ENCODE results near the gene SULT1A1. TPM values are rescaled to one million over a fixed set of nuclear protein-coding genes. Genes with fewer than 3 reads are reported as not detected.

SULT1A1 gene
- total RNA-seq, 2 experiments from 2014 or later = 15.6 to 17.4 TPM

GRCh38 chr16:28607116-28607623 is 2.7 kb downstream of the SULT1A1 start:
- H3K36me3 Mint-ChIP-seq (ENCODE audit: low read depth) = peaks cover 2% of the 10 kb centered on the region
- peaks cover 12% of the 10 kb centered on the region for H3K4me1 Mint-ChIP-seq (ENCODE audit: low read depth)
- no peak for TF ChIP-seq CTCF (IDR thresholded peaks at IDR 0.05)
- intact Hi-C loops (cut with micrococcal nuclease) = no loop called here
- ChIA-PET CTCF (interaction anchor here (1.5 kb wide), 1 partner anchor 9 kb away, joined by 6 read pairs; no protein-coding TSS in a partner anchor), POLR2A (interaction anchor here (1.0 kb wide), 1 partner anchor 42 kb away, joined by 3 read pairs; no protein-coding TSS in a partner anchor)
- H3K27ac Mint-ChIP-seq = no peak overlapping the region
- DNase-seq (no peak), ATAC-seq (no peak)
- no peaks in the 10 kb centered on the region for H3K27me3 Mint-ChIP-seq
- H3K9me3 Mint-ChIP-seq = no peaks in the 10 kb centered on the region
- no peak overlapping the region for H3K4me3 Mint-ChIP-seq

GRCh38 chr16:28606291-28607115 is 3.3 kb downstream of the SULT1A1 start:
- no peak overlapping the region for H3K4me3 Mint-ChIP-seq
- intact Hi-C loops (cut with micrococcal nuclease) = no loop called here
- ATAC-seq (no peak), DNase-seq (no peak)
- CTCF ChIA-PET = interaction anchor here (1.5 kb wide), 1 partner anchor 10 kb away, joined by 6 read pairs; no protein-coding TSS in a partner anchor
- H3K36me3 Mint-ChIP-seq (ENCODE audit: low read depth) = peaks cover 2% of the 10 kb centered on the region
- H3K4me1 Mint-ChIP-seq (ENCODE audit: low read depth) = peaks cover 12% of the 10 kb centered on the region
- POLR2A ChIA-PET = no interaction called here
- no peak overlapping the region for H3K27ac Mint-ChIP-seq
- no peaks in the 10 kb centered on the region for H3K27me3 Mint-ChIP-seq
- TF ChIP-seq CTCF (IDR thresholded peaks at IDR 0.05) = no peak
- no peaks in the 10 kb centered on the region for H3K9me3 Mint-ChIP-seq

GRCh38 chr16:28604186-28604565 is 5.7 kb downstream of the SULT1A1 start:
- Mint-ChIP-seq H3K4me3 (no peak overlapping the region), H3K36me3 (ENCODE audit: low read depth) (peaks cover 2% of the 10 kb centered on the region), H3K27me3 (no peaks in the 10 kb centered on the region), H3K4me1 (ENCODE audit: low read depth) (no peaks in the 10 kb centered on the region), H3K27ac (no peak overlapping the region), H3K9me3 (no peaks in the 10 kb centered on the region)
- POLR2A ChIA-PET = interaction anchor here (0.7 kb wide), 1 partner anchor 48 kb away, joined by 3 read pairs; no protein-coding TSS in a partner anchor
- intact Hi-C loops (cut with micrococcal nuclease) = no loop called here
- no peak for TF ChIP-seq CTCF (IDR thresholded peaks at IDR 0.05)
- ATAC-seq (no peak), DNase-seq (no peak)
- CTCF ChIA-PET = no interaction called here

GRCh38 chr16:28603381-28604185 is 6.3 kb downstream of the SULT1A1 start:
- no peak overlapping the region for H3K4me3 Mint-ChIP-seq
- POLR2A ChIA-PET = interaction anchor here (0.9 to 1.0 kb wide), 2 partner anchors 9 to 35 kb away, joined by 3 read pairs; no protein-coding TSS in a partner anchor
- no peaks in the 10 kb centered on the region for H3K4me1 Mint-ChIP-seq (ENCODE audit: low read depth)
- H3K36me3 Mint-ChIP-seq (ENCODE audit: low read depth) = peaks cover 2% of the 10 kb centered on the region
- no peak for TF ChIP-seq CTCF (IDR thresholded peaks at IDR 0.05)
- no peak for ATAC-seq
- DNase-seq = no peak
- intact Hi-C loops (cut with micrococcal nuclease) = no loop called here
- H3K27ac Mint-ChIP-seq = no peak overlapping the region
- CTCF ChIA-PET = no interaction called here
- H3K27me3 Mint-ChIP-seq = no peaks in the 10 kb centered on the region
- no peaks in the 10 kb centered on the region for H3K9me3 Mint-ChIP-seq
